HepG2 (cell line): ENCODE data around the gene ABCA4. TPM values are rescaled to one million over a fixed set of nuclear protein-coding genes. Genes with fewer than 3 reads are reported as not detected.

Source experiments
- DNMT3B ChIP-seq: conservative IDR thresholded peaks from 2 replicates; pipeline ENCODE4 v1.6.1; 2016; ENCODE audit warnings: missing biosample characterization, control low read depth
- DR1 ChIP-seq: sonication (generic); formaldehyde crosslinking; IDR thresholded peaks from 2 replicates; pipeline ENCODE4 v1.8.0; 2021; ENCODE audit warnings: mild to moderate bottlenecking, missing genetic modification reagents, inconsistent platforms
- HOXA9 ChIP-seq: sonication (generic); formaldehyde crosslinking; IDR thresholded peaks from 2 replicates; pipeline ENCODE4 v1.8.1; 2022; ENCODE audit warnings: missing genetic modification reagents, mild to moderate bottlenecking, moderate library complexity, borderline replicate concordance
- IKZF4 ChIP-seq: sonication (generic); formaldehyde crosslinking; IDR thresholded peaks from 2 replicates; pipeline ENCODE4 v1.5.1; 2020; ENCODE audit warnings: borderline replicate concordance, mild to moderate bottlenecking, low read depth, missing genetic modification reagents; ENCODE audit errors: not compliant biosample characterization
- MATR3 ChIP-seq: sonication (generic); formaldehyde crosslinking; IDR thresholded peaks from 2 replicates; pipeline ENCODE4 v1.4.0; 2020; ENCODE audit warnings: missing genetic modification reagents
- NCOA5 ChIP-seq: sonication (generic); formaldehyde crosslinking; IDR thresholded peaks from 2 replicates; pipeline ENCODE4 v1.4.0; 2020; ENCODE audit warnings: missing genetic modification reagents
- NFRKB ChIP-seq: fragments of 450-650 bp; IDR thresholded peaks from 2 replicates; pipeline ENCODE4 v1.6.1; 2017
- PRMT3 ChIP-seq: sonication (generic); formaldehyde crosslinking; IDR thresholded peaks from 2 replicates; pipeline ENCODE4 v1.8.1; 2022; ENCODE audit warnings: low read depth, mild to moderate bottlenecking, moderate library complexity, missing genetic modification reagents, borderline replicate concordance
- RORA ChIP-seq: sonication (generic); formaldehyde crosslinking; IDR thresholded peaks from 2 replicates; pipeline ENCODE4 v1.5.0; 2020; ENCODE audit warnings: mild to moderate bottlenecking, missing genetic modification reagents, moderate library complexity
- SP5 ChIP-seq: IDR thresholded peaks from 2 replicates; pipeline ENCODE4 v1.6.1; 2016; ENCODE audit warnings: low read depth, borderline replicate concordance
- STAG1 ChIP-seq: sonication (generic); formaldehyde crosslinking; IDR thresholded peaks from 2 replicates; pipeline ENCODE4 v1.4.0; 2020; ENCODE audit warnings: missing genetic modification reagents
- STAT5B ChIP-seq: sonication (generic); formaldehyde crosslinking; IDR thresholded peaks from 2 replicates; pipeline ENCODE4 v1.4.0; 2020; ENCODE audit warnings: missing genetic modification reagents
- TBX2 ChIP-seq: sonication (generic); formaldehyde crosslinking; IDR thresholded peaks from 2 replicates; pipeline ENCODE4 v1.5.0; 2020; ENCODE audit warnings: missing genetic modification reagents, mild to moderate bottlenecking, borderline replicate concordance
- ZFX ChIP-seq: sonication (generic); formaldehyde crosslinking; IDR thresholded peaks from 2 replicates; pipeline ENCODE4 v1.4.0; 2020; ENCODE audit warnings: mild to moderate bottlenecking, low read depth, missing genetic modification reagents, moderate library complexity
- ZNF552 ChIP-seq: sonication (generic); formaldehyde crosslinking; IDR thresholded peaks from 2 replicates; pipeline ENCODE4 v1.9.0; 2022; ENCODE audit warnings: missing genetic modification reagents, mild to moderate bottlenecking, borderline replicate concordance
- ZNF773 ChIP-seq: sonication (generic); formaldehyde crosslinking; IDR thresholded peaks from 2 replicates; pipeline ENCODE4 v1.4.0; 2020; ENCODE audit warnings: missing genetic modification reagents, borderline replicate concordance
- ZNF777 ChIP-seq: sonication (generic); formaldehyde crosslinking; IDR thresholded peaks from 2 replicates; pipeline ENCODE4 v1.4.0; 2020; ENCODE audit warnings: missing genetic modification reagents
- ZNF883 ChIP-seq: sonication (generic); formaldehyde crosslinking; IDR thresholded peaks from 2 replicates; pipeline ENCODE4 v1.5.1; 2020; ENCODE audit warnings: mild to moderate bottlenecking, missing genetic modification reagents; ENCODE audit errors: not compliant biosample characterization
- polyA plus RNA-seq, 8 experiments: library from polyadenylated mRNA; depleted of rRNA in 3 of 8; stranded (reverse) in 7 of 8; unstranded in 1 of 8; fragments of >200 nt; fragmentation: Illumina TruSeq in 4 of 8; extraction: Trizol in 4 of 8; gene quantifications; 2 replicates each; pipeline versions ENCODE4 v1.2.1 to v1.2.3, GENCODE V29; 2011 to 2016; ENCODE audit warnings: low read depth in 4 of 8, missing spikeins in 1 of 8, mixed read lengths in 1 of 8; ENCODE audit not compliant: insufficient read depth in 1 of 8
- total RNA-seq, 5 experiments: library from RNA; depleted of rRNA; stranded (reverse); fragments of >200 nt; fragmentation: Illumina TruSeq; extraction: Trizol; gene quantifications; 2 replicates each; pipeline ENCODE4 v1.2.3, GENCODE V29; 2016; ENCODE audit warnings: low read depth in 1 of 5
- TF ChIP-seq, protein P1 (sequence below): sonication (generic); formaldehyde crosslinking; IDR thresholded peaks from 2 replicates; pipeline ENCODE4 v1.5.0; 2020; ENCODE audit warnings: missing genetic modification reagents
- TF ChIP-seq, protein P2 (sequence below), 2 experiments: IDR thresholded peaks; 2 replicates each; pipeline ENCODE4 v1.6.1; 2011 to 2012; ENCODE audit warnings: low read length in 2 of 2, borderline replicate concordance in 1 of 2, low read depth in 1 of 2, mild to moderate bottlenecking in 1 of 2, moderate library complexity in 1 of 2
- TF ChIP-seq, protein P3 (sequence below): sonication (generic); formaldehyde crosslinking; IDR thresholded peaks from 2 replicates; pipeline ENCODE4 v1.4.0; 2020; ENCODE audit warnings: missing genetic modification reagents, low read depth, mild to moderate bottlenecking, borderline replicate concordance
- TF ChIP-seq, protein P4 (sequence below): sonication (generic); formaldehyde crosslinking; IDR thresholded peaks from 2 replicates; pipeline ENCODE4 v1.5.1; 2020; ENCODE audit warnings: missing genetic modification reagents, mild to moderate bottlenecking, borderline replicate concordance

ABCA4 gene
- total and polyA plus RNA-seq, 2 of the 13 experiments (the other 11 are each of a cell fraction or from before 2014, with no cell fraction given) = 0.24 to 0.67 TPM

DNA sequence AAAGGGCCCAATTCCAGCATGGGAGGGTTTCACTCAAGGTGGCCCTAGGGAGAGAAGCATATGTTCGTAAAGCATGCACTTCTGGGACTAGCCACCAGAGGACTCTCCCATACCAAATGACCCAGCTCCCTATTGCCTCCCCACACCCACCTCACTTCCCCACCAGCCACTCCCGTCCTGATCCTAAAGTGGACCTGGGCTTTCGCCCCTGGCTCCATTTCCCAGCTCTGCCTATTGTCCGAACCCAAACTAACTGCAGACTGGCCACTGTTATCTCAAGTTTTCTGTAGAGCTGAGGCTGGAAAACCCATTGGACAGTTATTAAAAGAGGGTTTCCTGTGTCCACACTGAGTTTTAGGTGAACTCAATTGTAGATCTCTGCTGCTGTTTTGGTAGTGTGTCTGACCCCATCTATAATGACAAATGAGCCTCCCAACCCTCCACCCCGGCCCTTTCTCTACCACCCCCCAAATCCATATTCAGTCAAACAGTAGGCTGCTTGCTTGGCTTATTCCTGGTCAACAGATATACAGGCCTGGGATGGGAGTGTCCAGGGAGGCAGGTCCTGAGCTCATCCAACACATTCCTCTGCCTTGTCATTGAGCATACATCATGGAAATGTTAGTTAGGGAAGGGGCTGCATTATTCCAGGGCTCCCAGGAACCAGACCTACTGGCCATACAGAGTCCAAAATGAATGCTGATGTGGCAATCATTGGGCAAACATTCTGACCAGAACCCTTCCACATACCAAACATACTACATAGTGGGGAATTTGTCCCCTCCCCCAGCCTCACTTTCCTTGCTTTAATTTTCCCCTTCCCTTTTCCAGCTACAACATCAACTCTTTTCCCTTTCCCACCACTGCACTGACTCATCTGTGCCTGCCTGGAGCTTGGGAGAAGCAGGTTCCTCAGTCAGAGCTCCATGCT, 59.2 kb downstream of the ABCA4 start (continued):
- TF ChIP-seq ZNF552 (CRISPR knock-in tag) (no peak), RORA (CRISPR knock-in tag) (no peak), HOXA9 (CRISPR knock-in tag) (no peak), PRMT3 (CRISPR knock-in tag) (no peak), SP5 (CRISPR knock-in tag) (no peak), ZFX (CRISPR knock-in tag) (no peak), ZNF883 (CRISPR knock-in tag) (no peak), STAT5B (no peak), NFRKB (no peak), DR1 (CRISPR knock-in tag) (no peak), IKZF4 (CRISPR knock-in tag) (no peak), DNMT3B (no peak), TBX2 (CRISPR knock-in tag) (peak; percentile 30), NCOA5 (CRISPR knock-in tag) (no peak), MATR3 (no peak), ZNF773 (CRISPR knock-in tag) (no peak), STAG1 (CRISPR knock-in tag) (peak; percentile 96), ZNF777 (CRISPR knock-in tag) (no peak)
- TF ChIP-seq, protein P1, sequence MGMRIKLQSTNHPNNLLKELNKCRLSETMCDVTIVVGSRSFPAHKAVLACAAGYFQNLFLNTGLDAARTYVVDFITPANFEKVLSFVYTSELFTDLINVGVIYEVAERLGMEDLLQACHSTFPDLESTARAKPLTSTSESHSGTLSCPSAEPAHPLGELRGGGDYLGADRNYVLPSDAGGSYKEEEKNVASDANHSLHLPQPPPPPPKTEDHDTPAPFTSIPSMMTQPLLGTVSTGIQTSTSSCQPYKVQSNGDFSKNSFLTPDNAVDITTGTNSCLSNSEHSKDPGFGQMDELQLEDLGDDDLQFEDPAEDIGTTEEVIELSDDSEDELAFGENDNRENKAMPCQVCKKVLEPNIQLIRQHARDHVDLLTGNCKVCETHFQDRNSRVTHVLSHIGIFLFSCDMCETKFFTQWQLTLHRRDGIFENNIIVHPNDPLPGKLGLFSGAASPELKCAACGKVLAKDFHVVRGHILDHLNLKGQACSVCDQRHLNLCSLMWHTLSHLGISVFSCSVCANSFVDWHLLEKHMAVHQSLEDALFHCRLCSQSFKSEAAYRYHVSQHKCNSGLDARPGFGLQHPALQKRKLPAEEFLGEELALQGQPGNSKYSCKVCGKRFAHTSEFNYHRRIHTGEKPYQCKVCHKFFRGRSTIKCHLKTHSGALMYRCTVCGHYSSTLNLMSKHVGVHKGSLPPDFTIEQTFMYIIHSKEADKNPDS = no peak
- TF ChIP-seq, protein P2, sequence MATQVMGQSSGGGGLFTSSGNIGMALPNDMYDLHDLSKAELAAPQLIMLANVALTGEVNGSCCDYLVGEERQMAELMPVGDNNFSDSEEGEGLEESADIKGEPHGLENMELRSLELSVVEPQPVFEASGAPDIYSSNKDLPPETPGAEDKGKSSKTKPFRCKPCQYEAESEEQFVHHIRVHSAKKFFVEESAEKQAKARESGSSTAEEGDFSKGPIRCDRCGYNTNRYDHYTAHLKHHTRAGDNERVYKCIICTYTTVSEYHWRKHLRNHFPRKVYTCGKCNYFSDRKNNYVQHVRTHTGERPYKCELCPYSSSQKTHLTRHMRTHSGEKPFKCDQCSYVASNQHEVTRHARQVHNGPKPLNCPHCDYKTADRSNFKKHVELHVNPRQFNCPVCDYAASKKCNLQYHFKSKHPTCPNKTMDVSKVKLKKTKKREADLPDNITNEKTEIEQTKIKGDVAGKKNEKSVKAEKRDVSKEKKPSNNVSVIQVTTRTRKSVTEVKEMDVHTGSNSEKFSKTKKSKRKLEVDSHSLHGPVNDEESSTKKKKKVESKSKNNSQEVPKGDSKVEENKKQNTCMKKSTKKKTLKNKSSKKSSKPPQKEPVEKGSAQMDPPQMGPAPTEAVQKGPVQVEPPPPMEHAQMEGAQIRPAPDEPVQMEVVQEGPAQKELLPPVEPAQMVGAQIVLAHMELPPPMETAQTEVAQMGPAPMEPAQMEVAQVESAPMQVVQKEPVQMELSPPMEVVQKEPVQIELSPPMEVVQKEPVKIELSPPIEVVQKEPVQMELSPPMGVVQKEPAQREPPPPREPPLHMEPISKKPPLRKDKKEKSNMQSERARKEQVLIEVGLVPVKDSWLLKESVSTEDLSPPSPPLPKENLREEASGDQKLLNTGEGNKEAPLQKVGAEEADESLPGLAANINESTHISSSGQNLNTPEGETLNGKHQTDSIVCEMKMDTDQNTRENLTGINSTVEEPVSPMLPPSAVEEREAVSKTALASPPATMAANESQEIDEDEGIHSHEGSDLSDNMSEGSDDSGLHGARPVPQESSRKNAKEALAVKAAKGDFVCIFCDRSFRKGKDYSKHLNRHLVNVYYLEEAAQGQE (IDR thresholded peaks at IDR 0.05; ENCODE audit: borderline replicate concordance in 1 of 2, low read depth in 1 of 2, low read length in 2 of 2) = no peak
- TF ChIP-seq, protein P3, sequence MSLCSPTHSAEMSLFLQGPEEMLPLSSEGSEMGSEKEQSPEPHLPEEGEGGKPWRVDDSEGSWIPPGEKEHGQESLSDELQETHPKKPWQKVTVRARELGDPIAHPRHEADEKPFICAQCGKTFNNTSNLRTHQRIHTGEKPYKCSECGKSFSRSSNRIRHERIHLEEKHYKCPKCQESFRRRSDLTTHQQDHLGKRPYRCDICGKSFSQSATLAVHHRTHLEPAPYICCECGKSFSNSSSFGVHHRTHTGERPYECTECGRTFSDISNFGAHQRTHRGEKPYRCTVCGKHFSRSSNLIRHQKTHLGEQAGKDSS (CRISPR knock-in tag) = no peak
- TF ChIP-seq, protein P4, sequence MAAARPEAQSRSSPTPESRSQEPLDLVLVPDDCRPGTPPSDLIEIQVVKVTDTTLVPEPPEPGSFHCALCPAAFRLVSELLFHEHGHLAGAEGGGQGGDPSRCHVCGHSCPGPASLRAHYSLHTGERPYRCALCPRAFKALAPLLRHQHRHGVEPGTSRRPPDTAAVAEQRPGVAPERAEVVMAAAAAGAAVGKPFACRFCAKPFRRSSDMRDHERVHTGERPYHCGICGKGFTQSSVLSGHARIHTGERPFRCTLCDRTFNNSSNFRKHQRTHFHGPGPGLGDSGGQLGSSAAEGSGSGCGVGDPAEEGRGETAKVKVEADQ = no peak
